HL-60 (cell line): ENCODE measurements around the gene NDUFA8.

Experiments
- DNase-seq, 2 experiments: peaks; one replicate each; pipeline ENCODE4 v3.0.0-alpha.2; 2010 to 2020; ENCODE audit warnings: low read depth in 1 of 2, low spot score in 1 of 2
- H3K27ac ChIP-seq: fragments of 250-450 bp; sonication (Bioruptor Pico); replicated peaks from 2 replicates; pipeline ENCODE4 v1.5.1; 2020; ENCODE audit warnings: mild to moderate bottlenecking, moderate library complexity
- H3K27me3 ChIP-seq: fragments of 250-450 bp; sonication (Bioruptor Pico); 2 replicates; pipeline ENCODE4 v1.5.1; 2021; ENCODE audit warnings: mild to moderate bottlenecking, moderate library complexity; ENCODE audit not compliant: insufficient read depth, poor library complexity, severe bottlenecking
- H3K4me3 ChIP-seq: replicated peaks from 2 replicates; pipeline ENCODE4 v1.5.1; 2011; ENCODE audit warnings: mild to moderate bottlenecking, control low read depth, low read length; ENCODE audit not compliant: insufficient read depth
- GABPA ChIP-seq: IDR thresholded peaks from 2 replicates; pipeline ENCODE4 v1.6.1; 2012; ENCODE audit warnings: low read depth
- POLR2AphosphoS5 ChIP-seq: IDR thresholded peaks from 2 replicates; pipeline ENCODE4 v1.6.1; 2012; ENCODE audit warnings: low read depth
- SPI1 ChIP-seq: IDR thresholded peaks from 2 replicates; pipeline ENCODE4 v1.6.1; 2012; ENCODE audit warnings: low read depth, mild to moderate bottlenecking, borderline replicate concordance
- TF ChIP-seq, protein P1 (sequence below): IDR thresholded peaks from 2 replicates; pipeline ENCODE4 v1.6.1; 2012; ENCODE audit warnings: low read depth; ENCODE audit not compliant: insufficient replicate concordance
- TF ChIP-seq, protein P2 (sequence below): IDR thresholded peaks from one replicate; pipeline ENCODE4 v1.5.1; 2011; ENCODE audit warnings: low read length, control low read depth, inconsistent platforms; ENCODE audit not compliant: insufficient read depth

The NDUFA8 gene

DNA sequence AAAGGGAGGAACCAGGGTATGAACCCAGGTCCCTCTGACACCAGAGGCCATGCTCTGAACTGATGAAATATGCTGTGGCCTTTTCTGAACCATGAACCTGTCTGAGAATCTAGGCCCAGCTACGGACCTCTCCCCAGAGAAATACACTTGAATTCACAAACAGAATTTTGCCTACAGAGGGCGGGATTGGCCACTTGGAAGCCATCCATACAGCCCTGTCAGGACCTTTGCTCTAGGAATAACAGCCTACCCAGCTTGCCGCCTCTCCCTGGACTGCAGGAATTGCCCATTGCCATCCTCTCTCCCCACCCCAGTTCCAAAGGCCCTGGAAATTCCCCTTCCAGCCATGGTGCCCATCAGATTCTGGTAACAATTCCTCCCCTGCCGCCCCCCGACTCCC, 26.7 kb upstream of the NDUFA8 start:
- Histone ChIP-seq H3K27ac (no peak overlapping the region), H3K27me3 (peaks cover 5% of the 10 kb centered on the region), H3K4me3 (no peak overlapping the region)
- DNase-seq = no peak
- TF ChIP-seq, protein P1, sequence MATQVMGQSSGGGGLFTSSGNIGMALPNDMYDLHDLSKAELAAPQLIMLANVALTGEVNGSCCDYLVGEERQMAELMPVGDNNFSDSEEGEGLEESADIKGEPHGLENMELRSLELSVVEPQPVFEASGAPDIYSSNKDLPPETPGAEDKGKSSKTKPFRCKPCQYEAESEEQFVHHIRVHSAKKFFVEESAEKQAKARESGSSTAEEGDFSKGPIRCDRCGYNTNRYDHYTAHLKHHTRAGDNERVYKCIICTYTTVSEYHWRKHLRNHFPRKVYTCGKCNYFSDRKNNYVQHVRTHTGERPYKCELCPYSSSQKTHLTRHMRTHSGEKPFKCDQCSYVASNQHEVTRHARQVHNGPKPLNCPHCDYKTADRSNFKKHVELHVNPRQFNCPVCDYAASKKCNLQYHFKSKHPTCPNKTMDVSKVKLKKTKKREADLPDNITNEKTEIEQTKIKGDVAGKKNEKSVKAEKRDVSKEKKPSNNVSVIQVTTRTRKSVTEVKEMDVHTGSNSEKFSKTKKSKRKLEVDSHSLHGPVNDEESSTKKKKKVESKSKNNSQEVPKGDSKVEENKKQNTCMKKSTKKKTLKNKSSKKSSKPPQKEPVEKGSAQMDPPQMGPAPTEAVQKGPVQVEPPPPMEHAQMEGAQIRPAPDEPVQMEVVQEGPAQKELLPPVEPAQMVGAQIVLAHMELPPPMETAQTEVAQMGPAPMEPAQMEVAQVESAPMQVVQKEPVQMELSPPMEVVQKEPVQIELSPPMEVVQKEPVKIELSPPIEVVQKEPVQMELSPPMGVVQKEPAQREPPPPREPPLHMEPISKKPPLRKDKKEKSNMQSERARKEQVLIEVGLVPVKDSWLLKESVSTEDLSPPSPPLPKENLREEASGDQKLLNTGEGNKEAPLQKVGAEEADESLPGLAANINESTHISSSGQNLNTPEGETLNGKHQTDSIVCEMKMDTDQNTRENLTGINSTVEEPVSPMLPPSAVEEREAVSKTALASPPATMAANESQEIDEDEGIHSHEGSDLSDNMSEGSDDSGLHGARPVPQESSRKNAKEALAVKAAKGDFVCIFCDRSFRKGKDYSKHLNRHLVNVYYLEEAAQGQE = no peak
- TF ChIP-seq, protein P2, sequence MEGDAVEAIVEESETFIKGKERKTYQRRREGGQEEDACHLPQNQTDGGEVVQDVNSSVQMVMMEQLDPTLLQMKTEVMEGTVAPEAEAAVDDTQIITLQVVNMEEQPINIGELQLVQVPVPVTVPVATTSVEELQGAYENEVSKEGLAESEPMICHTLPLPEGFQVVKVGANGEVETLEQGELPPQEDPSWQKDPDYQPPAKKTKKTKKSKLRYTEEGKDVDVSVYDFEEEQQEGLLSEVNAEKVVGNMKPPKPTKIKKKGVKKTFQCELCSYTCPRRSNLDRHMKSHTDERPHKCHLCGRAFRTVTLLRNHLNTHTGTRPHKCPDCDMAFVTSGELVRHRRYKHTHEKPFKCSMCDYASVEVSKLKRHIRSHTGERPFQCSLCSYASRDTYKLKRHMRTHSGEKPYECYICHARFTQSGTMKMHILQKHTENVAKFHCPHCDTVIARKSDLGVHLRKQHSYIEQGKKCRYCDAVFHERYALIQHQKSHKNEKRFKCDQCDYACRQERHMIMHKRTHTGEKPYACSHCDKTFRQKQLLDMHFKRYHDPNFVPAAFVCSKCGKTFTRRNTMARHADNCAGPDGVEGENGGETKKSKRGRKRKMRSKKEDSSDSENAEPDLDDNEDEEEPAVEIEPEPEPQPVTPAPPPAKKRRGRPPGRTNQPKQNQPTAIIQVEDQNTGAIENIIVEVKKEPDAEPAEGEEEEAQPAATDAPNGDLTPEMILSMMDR = no peak
- TF ChIP-seq POLR2AphosphoS5 = no peak
- no peak for TF ChIP-seq SPI1

DNA sequence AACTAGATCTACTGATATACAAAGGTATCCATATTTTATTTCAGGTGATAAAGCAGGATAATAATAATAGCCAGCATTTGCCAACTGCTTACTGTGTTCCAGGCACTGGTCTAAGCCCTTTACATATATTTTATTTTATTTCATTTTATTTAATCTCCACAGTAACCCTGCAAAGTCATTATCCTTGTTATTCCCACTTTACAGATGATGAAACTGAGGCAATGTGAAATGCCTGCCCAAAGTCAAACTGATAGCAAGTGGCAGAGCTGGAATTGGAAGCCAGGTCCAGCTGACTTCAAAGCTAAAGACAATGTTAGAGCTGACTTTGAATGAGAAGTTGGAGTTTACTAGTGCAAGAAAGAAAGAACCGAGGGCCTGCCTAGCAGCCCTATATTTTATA, 25.0 kb upstream of the NDUFA8 start:
- no peak for DNase-seq
- Histone ChIP-seq H3K27ac (no peak overlapping the region), H3K4me3 (no peak overlapping the region), H3K27me3 (peaks cover 5% of the 10 kb centered on the region)
- TF ChIP-seq SPI1 = no peak
- TF ChIP-seq POLR2AphosphoS5 = no peak
- TF ChIP-seq, protein P2 = no peak
- no peak for TF ChIP-seq GABPA
- TF ChIP-seq, protein P1 = no peak

DNA sequence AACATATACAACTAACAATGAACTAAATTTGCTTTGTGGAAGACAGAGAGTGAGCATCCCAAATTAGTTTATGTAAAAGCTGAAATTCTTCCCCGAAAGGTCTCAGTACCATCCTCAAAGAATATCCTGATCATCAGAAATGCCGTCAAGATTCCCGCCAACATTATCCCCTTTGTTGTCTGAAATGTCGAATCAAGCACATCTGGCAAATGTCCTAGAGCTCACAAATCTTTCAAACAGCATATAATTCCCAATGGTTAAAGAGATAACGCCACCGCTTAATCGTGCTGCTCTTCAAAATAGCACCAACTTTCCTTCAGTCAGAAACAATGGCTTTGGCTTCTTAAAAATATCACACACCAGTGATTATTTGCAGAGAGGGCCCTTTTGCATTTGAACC, 23.9 kb upstream of the NDUFA8 start:
- no peak for DNase-seq
- Histone ChIP-seq H3K27me3 (peaks cover 5% of the 10 kb centered on the region), H3K4me3 (no peak overlapping the region), H3K27ac (no peak overlapping the region)
- TF ChIP-seq POLR2AphosphoS5 (no peak), GABPA (no peak), SPI1 (no peak)
- TF ChIP-seq, protein P1 = no peak
- TF ChIP-seq, protein P2 = no peak
